Lung (tissue), 12 donors: ENCODE measurements around the gene PDCD1. TPM values are rescaled to one million over a fixed set of nuclear protein-coding genes. Genes with fewer than 3 reads are reported as not detected.

Experiments used
- ATAC-seq: fragments of 200-7000 bp; cut with Tn5 transposase; one replicate; pipeline ENCODE4 v1.9.1; 2020; ENCODE audit warnings: moderate number of reproducible peaks; ENCODE audit not compliant: insufficient read depth, low FRiP score
- DNase-seq, 3 donors: peaks; one replicate each; pipeline ENCODE4 v3.0.0-alpha.2; 2013 to 2017
- H3K27ac ChIP-seq, 2 donors: one replicate each; pipeline ENCODE4 v1.5.1; 2013; ENCODE audit warnings: mild to moderate bottlenecking in 2 of 2, moderate library complexity in 2 of 2, control low read depth in 1 of 2, inconsistent platforms in 1 of 2, low read depth in 1 of 2, low read length in 1 of 2
- H3K27me3 ChIP-seq, 3 donors: one replicate each; pipeline ENCODE4 v1.5.1; 2013; ENCODE audit warnings: low read length in 2 of 3; ENCODE audit not compliant: control insufficient read depth in 3 of 3, insufficient read depth in 3 of 3
- H3K36me3 ChIP-seq, 4 donors: one replicate each; pipeline ENCODE4 v1.5.1; 2013; ENCODE audit warnings: low read length in 4 of 4, mild to moderate bottlenecking in 1 of 4, moderate library complexity in 1 of 4; ENCODE audit not compliant: control insufficient read depth in 4 of 4, insufficient read depth in 4 of 4
- H3K4me1 ChIP-seq, 5 donors: one replicate each; pipeline ENCODE4 v1.5.1; 2013; ENCODE audit warnings: low read length in 5 of 5, mild to moderate bottlenecking in 2 of 5, moderate library complexity in 1 of 5; ENCODE audit not compliant: control insufficient read depth in 5 of 5, insufficient read depth in 5 of 5
- H3K4me3 ChIP-seq: one replicate; pipeline ENCODE4 v1.5.1; 2013; ENCODE audit warnings: mild to moderate bottlenecking, control low read depth, moderate library complexity
- H3K9ac ChIP-seq, 2 donors: one replicate each; pipeline ENCODE4 v1.5.1; 2013; ENCODE audit warnings: low read length in 2 of 2, control low read depth in 1 of 2; ENCODE audit not compliant: insufficient read depth in 1 of 2
- H3K9me3 ChIP-seq, 4 donors: one replicate each; pipeline ENCODE4 v1.5.1; 2013; ENCODE audit warnings: low read length in 3 of 4, mild to moderate bottlenecking in 1 of 4, moderate library complexity in 1 of 4; ENCODE audit not compliant: control insufficient read depth in 4 of 4, insufficient read depth in 3 of 4
- CTCF ChIP-seq: IDR thresholded peaks from 2 replicates; pipeline ENCODE4 v1.5.1; 2012; ENCODE audit warnings: mild to moderate bottlenecking; ENCODE audit errors: control extremely low read depth, extremely low read depth
- WGBS, 2 donors: extraction: QIAGEN DNeasy Blood & Tissue Kit; methylation state at CpG; one replicate each; pipeline ENCODE4 v1.1.7; 2013; 5-methylcytosine and 5-hydroxymethylcytosine counted together
- polyA plus RNA-seq, 2 donors: library from polyadenylated mRNA; stranded (reverse); fragments of 200-250 nt; gene quantifications; one replicate each; pipeline ENCODE4 v1.2.1, GENCODE V29; 2013
- total RNA-seq, 2 donors: library from RNA; depleted of rRNA in 1 of 2; stranded (reverse); fragments of >200 nt in 1 of 2; gene quantifications; one replicate each; pipeline ENCODE4 v1.2.1, GENCODE V29; 2014 to 2021
- donor health status: control.
- donor health status: control.
- donor health status: Bipolar disorder and iron deficiency.
- donor health status: healthy.
- donor health status: DM: yes; HTN: yes; CAD: no.

PDCD1 gene
- total and polyA plus RNA-seq, 4 donors, result 0.59 to 0.97 (median 0.81) TPM

DNA sequence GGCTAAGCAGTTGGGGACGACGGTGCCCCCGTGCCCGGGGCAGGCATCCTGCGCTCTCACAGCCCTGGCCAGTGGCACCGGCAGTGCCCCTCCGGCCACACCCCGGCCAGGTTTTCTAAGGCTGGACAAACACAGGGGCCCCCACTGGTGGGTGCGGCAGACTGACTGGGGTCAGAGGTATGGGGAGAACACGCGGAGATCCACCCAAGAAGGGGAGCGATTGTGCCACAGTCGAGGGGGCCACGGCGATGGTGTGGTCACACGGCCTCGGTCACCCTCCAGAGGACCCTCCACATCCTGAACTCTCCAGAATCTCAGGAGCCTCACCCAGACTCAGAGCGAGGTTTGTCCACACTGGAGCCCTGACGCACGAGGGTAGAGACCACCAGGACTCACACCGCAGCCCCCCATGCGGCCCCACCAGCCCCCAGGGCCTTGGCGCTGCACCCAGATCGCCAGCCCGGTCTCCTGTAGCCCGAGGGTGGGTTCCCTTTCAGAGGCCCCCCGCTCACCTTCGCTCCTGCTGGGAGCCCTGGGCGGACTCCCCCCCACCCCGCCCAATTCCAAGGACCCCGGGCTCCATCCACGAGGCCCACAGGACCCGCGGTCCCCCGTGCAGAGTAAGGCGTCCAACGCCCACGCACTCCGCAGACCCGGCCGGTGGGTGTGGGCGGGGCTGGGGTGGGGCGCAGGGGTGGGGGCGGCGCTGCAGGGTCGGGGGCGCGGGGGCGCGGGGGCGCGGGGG is 15.2 kb downstream of the PDCD1 start:
- no peaks in the 10 kb centered on the region for H3K36me3 ChIP-seq
- peaks cover 0 to 9% (median 3%) of the 10 kb centered on the region in 5 donors for H3K4me1 ChIP-seq
- H3K27ac ChIP-seq, result peak overlapping the region in 1 of 2 donors; percentile 44
- H3K9me3 ChIP-seq, result peaks cover 0 to 2% (median 0%) of the 10 kb centered on the region in 4 donors
- 43 to 52% methylated on average over 40 to 52 of the region's 52 CpGs for WGBS, 2 donors
- DNase-seq, result no peak
- H3K4me3 ChIP-seq, result no peak overlapping the region
- H3K9ac ChIP-seq, result no peak overlapping the region
- H3K27me3 ChIP-seq, result peaks cover 0 to 8% (median 4%) of the 10 kb centered on the region in 3 donors
- no peak for TF ChIP-seq CTCF
- ATAC-seq, result no peak

DNA sequence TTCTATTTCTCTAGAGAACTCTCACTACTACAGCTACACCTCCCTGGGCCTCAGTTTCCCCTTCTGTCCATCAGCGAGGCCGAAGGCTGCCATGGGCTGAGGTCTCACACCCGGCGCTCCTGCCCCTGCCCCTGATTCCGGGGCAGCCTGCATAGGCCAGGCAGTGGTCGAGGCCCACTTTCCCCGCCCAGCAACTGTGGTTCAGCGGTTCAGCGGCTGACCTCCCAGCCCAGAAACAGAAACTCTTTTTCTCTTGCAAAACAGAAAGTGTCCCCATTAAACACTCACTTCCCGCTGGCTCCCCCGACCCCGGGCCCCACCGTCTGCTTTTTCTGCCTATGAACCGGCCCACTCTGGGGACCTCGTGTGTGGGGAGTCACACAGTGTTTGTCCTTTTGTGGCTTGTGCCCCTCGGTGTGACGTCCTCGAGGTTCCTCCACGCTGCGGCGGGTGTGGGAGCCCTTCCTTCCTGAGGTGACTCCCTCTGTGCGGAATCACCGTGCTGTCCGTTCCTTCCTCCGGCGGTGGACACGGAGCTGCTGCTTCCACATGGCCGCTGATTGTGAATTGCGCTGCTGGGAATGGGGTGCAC is 16.0 kb downstream of the PDCD1 start:
- H3K9ac ChIP-seq, result no peak overlapping the region
- ATAC-seq, result no peak
- no peak overlapping the region for H3K4me3 ChIP-seq
- peaks cover 0 to 8% (median 4%) of the 10 kb centered on the region in 3 donors for H3K27me3 ChIP-seq
- TF ChIP-seq CTCF, result no peak
- no peaks in the 10 kb centered on the region for H3K36me3 ChIP-seq
- H3K9me3 ChIP-seq, result peaks cover 0 to 2% (median 0%) of the 10 kb centered on the region in 4 donors
- peak overlapping the region in 1 of 2 donors; percentile 43 for H3K27ac ChIP-seq
- 25 to 38% methylated on average over 29 of the region's 29 CpGs for WGBS, 2 donors
- H3K4me1 ChIP-seq, result peaks cover 0 to 9% (median 3%) of the 10 kb centered on the region in 5 donors
- peak; percentile 33 to 47 (median 40) for DNase-seq

DNA sequence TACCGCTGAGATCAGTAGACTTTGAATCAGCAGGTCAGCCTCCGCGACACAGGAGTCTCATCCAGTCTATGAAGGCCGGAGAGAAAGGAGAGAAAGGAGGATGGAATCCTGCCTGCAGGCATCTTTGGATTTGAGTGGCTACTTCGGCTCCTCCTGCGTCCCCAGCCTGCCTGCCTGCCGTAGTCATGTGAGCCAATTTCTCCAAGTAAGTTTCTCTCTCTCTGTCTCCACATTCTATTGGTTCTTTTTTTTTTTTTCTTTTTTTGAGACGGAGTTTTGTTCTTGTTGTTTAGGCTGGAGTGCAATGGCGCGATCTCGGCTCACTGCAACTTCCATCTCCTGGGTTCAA is 16.7 kb downstream of the PDCD1 start:
- DNase-seq (no peak), ATAC-seq (no peak)
- Histone ChIP-seq H3K9ac (no peak overlapping the region), H3K9me3 (peaks cover 0 to 2% (median 0%) of the 10 kb centered on the region in 4 donors), H3K4me3 (no peak overlapping the region), H3K4me1 (peaks cover 0 to 9% (median 3%) of the 10 kb centered on the region in 5 donors), H3K27me3 (peaks cover 0 to 9% (median 8%) of the 10 kb centered on the region in 3 donors), H3K27ac (no peak overlapping the region), H3K36me3 (no peaks in the 10 kb centered on the region)
- WGBS, 2 donors, result 90% methylated on average over 11 of the region's 11 CpGs
- TF ChIP-seq CTCF, result no peak
